GM12875 (cell line): ENCODE data around the gene ARNT2.

Experiments used
- H3K4me3 ChIP-seq: one replicate; pipeline ENCODE4 v1.5.1; 2011; ENCODE audit warnings: low read depth, low read length, control low read depth
- CTCF ChIP-seq: IDR thresholded peaks from 2 replicates; pipeline ENCODE4 v1.5.1; 2011; ENCODE audit warnings: low read depth, mild to moderate bottlenecking, control low read depth, inconsistent platforms, low read length, moderate library complexity, borderline replicate concordance; ENCODE audit not compliant: insufficient read depth

Gene ARNT2

GRCh38 chr15:80576519-80577090 lies 172.4 kb downstream of the ARNT2 start:
- H3K4me3 ChIP-seq = no peak overlapping the region
- no peak for TF ChIP-seq CTCF

GRCh38 chr15:80577552-80578205 lies 173.5 kb downstream of the ARNT2 start:
- no peak for TF ChIP-seq CTCF
- H3K4me3 ChIP-seq = no peak overlapping the region

GRCh38 chr15:80578206-80578595 lies 174.0 kb downstream of the ARNT2 start:
- no peak overlapping the region for H3K4me3 ChIP-seq
- TF ChIP-seq CTCF = no peak

- H3K4me3 ChIP-seq = no peak overlapping the region
- TF ChIP-seq CTCF = no peak
Measured at GRCh38 chr15:80578871-80579270, 174.7 kb downstream of the ARNT2 start.

- H3K4me3 ChIP-seq = no peak overlapping the region
- TF ChIP-seq CTCF = no peak
Measured at GRCh38 chr15:80579611-80580010, 175.4 kb downstream of the ARNT2 start.

- H3K4me3 ChIP-seq = no peak overlapping the region
- no peak for TF ChIP-seq CTCF
Measured at GRCh38 chr15:80580106-80580505, 175.9 kb downstream of the ARNT2 start.
